Nephron progenitor cell (in vitro differentiated cells): Measurements from ENCODE around the gene COG7.

Experiments used
- DNase-seq: peaks from one replicate; pipeline ENCODE4 v3.0.0; 2021
- H3K27ac Mint-ChIP-seq: 2 replicates; pipeline ENCODE4 v1.8.0; 2021; ENCODE audit warnings: mild to moderate bottlenecking, moderate library complexity, mixed read lengths
- H3K27me3 Mint-ChIP-seq: 2 replicates; pipeline ENCODE4 v1.8.0; 2021; ENCODE audit warnings: mild to moderate bottlenecking, low read depth, mixed read lengths; ENCODE audit not compliant: poor library complexity
- H3K36me3 Mint-ChIP-seq: 2 replicates; pipeline ENCODE4 v1.8.0; 2021; ENCODE audit warnings: low read depth, mixed read lengths
- H3K4me1 Mint-ChIP-seq: 2 replicates; pipeline ENCODE4 v1.8.0; 2021; ENCODE audit warnings: mixed read lengths
- H3K4me3 Mint-ChIP-seq: 2 replicates; pipeline ENCODE4 v1.8.0; 2021; ENCODE audit warnings: mild to moderate bottlenecking, moderate library complexity, mixed read lengths
- H3K9me3 Mint-ChIP-seq: 2 replicates; pipeline ENCODE4 v1.8.0; 2021; ENCODE audit warnings: mild to moderate bottlenecking, moderate library complexity, mixed read lengths
- TF ChIP-seq, protein P1 (sequence below): fragments of 200-600 bp; sonication (generic); IDR thresholded peaks from 2 replicates; pipeline ENCODE4 v1.5.0; 2021; ENCODE audit warnings: antibody characterized with exemption

The COG7 gene

GRCh38 chr16:23345237-23345636 is 107.8 kb downstream of the COG7 start:
- no peak overlapping the region for H3K27ac Mint-ChIP-seq
- DNase-seq: no peak
- TF ChIP-seq, protein P1, sequence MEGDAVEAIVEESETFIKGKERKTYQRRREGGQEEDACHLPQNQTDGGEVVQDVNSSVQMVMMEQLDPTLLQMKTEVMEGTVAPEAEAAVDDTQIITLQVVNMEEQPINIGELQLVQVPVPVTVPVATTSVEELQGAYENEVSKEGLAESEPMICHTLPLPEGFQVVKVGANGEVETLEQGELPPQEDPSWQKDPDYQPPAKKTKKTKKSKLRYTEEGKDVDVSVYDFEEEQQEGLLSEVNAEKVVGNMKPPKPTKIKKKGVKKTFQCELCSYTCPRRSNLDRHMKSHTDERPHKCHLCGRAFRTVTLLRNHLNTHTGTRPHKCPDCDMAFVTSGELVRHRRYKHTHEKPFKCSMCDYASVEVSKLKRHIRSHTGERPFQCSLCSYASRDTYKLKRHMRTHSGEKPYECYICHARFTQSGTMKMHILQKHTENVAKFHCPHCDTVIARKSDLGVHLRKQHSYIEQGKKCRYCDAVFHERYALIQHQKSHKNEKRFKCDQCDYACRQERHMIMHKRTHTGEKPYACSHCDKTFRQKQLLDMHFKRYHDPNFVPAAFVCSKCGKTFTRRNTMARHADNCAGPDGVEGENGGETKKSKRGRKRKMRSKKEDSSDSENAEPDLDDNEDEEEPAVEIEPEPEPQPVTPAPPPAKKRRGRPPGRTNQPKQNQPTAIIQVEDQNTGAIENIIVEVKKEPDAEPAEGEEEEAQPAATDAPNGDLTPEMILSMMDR: no peak
- no peaks in the 10 kb centered on the region for H3K4me1 Mint-ChIP-seq
- no peaks in the 10 kb centered on the region for H3K9me3 Mint-ChIP-seq
- peaks cover 25% of the 10 kb centered on the region for H3K27me3 Mint-ChIP-seq
- no peak overlapping the region for H3K4me3 Mint-ChIP-seq
- no peaks in the 10 kb centered on the region for H3K36me3 Mint-ChIP-seq

DNA sequence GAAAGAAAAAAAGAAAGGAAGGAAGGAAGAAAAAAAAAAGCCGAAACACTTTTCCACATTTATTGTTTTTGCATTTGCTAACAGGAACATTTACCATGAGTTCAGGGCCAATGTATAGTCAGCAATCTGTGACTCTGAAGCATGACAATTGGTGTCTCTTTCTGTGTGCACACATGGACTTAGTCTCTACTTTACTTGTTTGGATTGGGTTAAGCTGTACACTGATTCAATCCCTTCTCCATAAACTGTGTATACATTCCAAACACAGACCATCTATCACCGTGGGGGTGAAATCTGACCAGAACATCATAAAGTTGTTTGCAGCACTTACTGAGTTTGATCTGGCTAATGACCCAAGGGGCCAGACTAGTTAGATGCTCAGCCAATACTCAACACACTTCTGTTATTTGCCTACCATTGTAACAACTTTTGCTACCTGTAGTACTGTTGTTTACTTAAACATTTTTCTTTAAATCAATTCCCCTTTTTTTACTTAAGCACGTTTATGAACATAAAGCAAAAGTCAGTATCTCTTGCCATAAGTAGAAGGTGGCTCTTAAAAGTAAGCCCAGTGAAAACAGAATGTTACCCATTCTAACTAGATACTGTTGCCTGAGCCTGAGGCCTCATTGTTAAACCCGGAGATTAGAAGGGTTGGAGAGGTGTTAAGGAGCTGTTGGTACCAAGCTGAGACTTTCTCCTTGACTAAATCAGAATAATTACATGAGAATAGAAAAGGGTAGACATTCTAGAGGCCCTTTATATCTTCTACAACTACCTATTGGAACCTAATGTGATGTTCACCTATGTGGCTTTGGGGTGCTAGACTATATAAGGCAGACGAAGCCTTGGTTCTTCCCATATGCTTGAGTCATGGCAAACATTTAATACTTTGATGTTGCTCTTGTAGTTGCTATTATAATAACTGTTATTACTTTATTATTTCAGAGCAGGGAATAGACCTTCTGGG is 109.1 kb downstream of the COG7 start:
- Mint-ChIP-seq H3K9me3 (no peaks in the 10 kb centered on the region), H3K27ac (no peak overlapping the region), H3K36me3 (no peaks in the 10 kb centered on the region), H3K4me3 (no peak overlapping the region), H3K4me1 (no peaks in the 10 kb centered on the region), H3K27me3 (peaks cover 23% of the 10 kb centered on the region)
- no peak for DNase-seq
- TF ChIP-seq, protein P1: no peak

- Mint-ChIP-seq H3K4me1 (no peaks in the 10 kb centered on the region), H3K27me3 (peaks cover 12% of the 10 kb centered on the region), H3K4me3 (no peak overlapping the region), H3K9me3 (peaks cover 5% of the 10 kb centered on the region), H3K27ac (no peak overlapping the region), H3K36me3 (no peaks in the 10 kb centered on the region)
- no peak for DNase-seq
- TF ChIP-seq, protein P1: no peak
Measured at GRCh38 chr16:23342083-23342640, 110.8 kb downstream of the COG7 start.

GRCh38 chr16:23339787-23340186 is 113.2 kb downstream of the COG7 start:
- no peaks in the 10 kb centered on the region for H3K36me3 Mint-ChIP-seq
- TF ChIP-seq, protein P1: no peak
- peaks cover 4% of the 10 kb centered on the region for H3K27me3 Mint-ChIP-seq
- no peak for DNase-seq
- no peak overlapping the region for H3K27ac Mint-ChIP-seq
- no peak overlapping the region for H3K4me3 Mint-ChIP-seq
- peaks cover 5% of the 10 kb centered on the region for H3K9me3 Mint-ChIP-seq
- H3K4me1 Mint-ChIP-seq: no peaks in the 10 kb centered on the region
